Coronary artery (tissue), 2 donors: Measurements from ENCODE around the gene CWF19L2.
"Not testable (repeated sequence)": the region's sequence is repeated elsewhere in the genome, so short reads cannot be mapped to it uniquely, and the experiment has no call there.

Experiments
- DNase-seq: peaks from one replicate; pipeline ENCODE4 v3.0.0-alpha.2; 2017; ENCODE audit warnings: low spot score
- H3K27ac ChIP-seq, 2 donors: fragments of 200-600 bp; sonication (generic); one replicate each; pipeline ENCODE4 v1.5.1; 2016 to 2019
- H3K4me3 ChIP-seq: fragments of 200-600 bp; sonication (generic); 2 replicates; pipeline ENCODE4 v1.5.1; 2016; ENCODE audit warnings: mild to moderate bottlenecking, moderate library complexity
- CTCF ChIP-seq: fragments of 200-600 bp; sonication (generic); IDR thresholded peaks from one replicate; pipeline ENCODE4 v1.5.1; 2019; ENCODE audit warnings: antibody characterized with exemption

Gene CWF19L2

GRCh38 chr11:107468596-107468995 is 11.0 kb upstream of the CWF19L2 start:
- no peak overlapping the region for H3K4me3 ChIP-seq
- no peak overlapping the region for H3K27ac ChIP-seq
- DNase-seq = no peak
- no peak for TF ChIP-seq CTCF

- no peak for TF ChIP-seq CTCF
- DNase-seq = no peak
- Histone ChIP-seq H3K4me3 (no peak overlapping the region), H3K27ac (no peak overlapping the region)
Measured at GRCh38 chr11:107467696-107468095, 10.1 kb upstream of the CWF19L2 start.

DNA sequence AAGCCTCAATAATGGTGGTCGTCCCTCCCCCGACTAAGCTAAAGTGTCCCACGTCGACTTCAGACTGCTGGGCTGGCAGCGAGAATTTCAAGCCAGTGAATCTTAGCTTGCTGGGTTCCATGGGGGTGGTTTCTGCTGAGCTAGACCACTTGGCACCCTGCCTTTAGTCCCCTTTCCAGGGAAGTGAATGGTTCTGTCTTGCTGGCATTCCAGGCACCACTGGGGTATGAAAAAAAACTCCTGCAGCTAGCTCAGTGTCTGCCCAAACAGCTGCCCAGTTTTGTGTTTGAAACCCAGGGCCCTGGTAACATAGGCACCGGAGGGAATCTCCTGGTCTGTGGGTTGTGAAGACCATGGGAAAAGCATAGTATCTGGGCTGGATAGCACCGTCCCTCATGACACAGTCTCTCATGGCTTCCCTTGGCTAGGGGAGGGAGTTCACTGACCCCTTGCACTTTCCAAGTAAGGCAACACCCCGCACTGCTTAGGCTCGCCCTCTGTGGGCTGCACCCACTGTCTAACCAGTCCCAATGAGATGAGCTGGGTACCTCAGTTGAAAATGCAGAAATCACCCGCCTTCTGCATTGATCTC is 8.7 kb upstream of the CWF19L2 start:
- not testable (repeated sequence) for DNase-seq, H3K27ac ChIP-seq, H3K4me3 ChIP-seq

GRCh38 chr11:107457205-107457557 is 444 bp downstream of the CWF19L2 start:
- peak overlapping the region; percentile 85 for H3K4me3 ChIP-seq
- no peak for DNase-seq
- peak overlapping the region; percentile 47 to 78 for H3K27ac ChIP-seq
- TF ChIP-seq CTCF = no peak

- DNase-seq = no peak
- TF ChIP-seq CTCF = no peak
- Histone ChIP-seq H3K27ac (no peak overlapping the region), H3K4me3 (no peak overlapping the region)
Measured at GRCh38 chr11:107453594-107454286, 3.9 kb downstream of the CWF19L2 start.

DNA sequence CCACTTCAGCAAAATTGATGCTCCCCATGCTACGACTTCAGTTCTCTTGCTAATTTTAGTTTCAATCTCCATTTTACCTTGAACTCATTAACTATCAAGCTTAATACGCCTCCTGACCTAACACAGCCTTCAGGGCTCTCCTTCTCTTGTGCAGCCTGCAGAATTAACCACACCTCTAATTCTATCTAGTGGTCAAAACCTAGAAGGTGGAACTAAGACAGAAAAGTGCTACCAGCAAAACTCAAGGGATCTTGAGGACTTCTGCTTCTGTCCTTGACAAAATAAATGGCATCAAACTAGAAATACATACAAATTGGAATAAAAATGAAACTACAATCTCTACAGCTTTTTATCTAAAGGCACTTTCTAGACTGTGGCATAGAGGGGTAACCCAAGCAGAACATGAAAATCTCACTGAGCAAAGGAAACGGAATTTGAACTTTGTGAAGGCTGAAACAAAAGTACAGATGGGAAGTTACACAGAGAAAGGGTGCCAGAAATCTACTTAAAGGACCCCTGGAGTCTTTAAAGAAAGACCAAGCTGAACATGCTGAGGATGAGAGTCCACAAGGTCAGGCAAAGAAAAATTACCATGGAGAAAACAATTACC is 10.7 kb downstream of the CWF19L2 start:
- TF ChIP-seq CTCF = no peak
- no peak for DNase-seq
- no peak overlapping the region for H3K27ac ChIP-seq
- H3K4me3 ChIP-seq = no peak overlapping the region

DNA sequence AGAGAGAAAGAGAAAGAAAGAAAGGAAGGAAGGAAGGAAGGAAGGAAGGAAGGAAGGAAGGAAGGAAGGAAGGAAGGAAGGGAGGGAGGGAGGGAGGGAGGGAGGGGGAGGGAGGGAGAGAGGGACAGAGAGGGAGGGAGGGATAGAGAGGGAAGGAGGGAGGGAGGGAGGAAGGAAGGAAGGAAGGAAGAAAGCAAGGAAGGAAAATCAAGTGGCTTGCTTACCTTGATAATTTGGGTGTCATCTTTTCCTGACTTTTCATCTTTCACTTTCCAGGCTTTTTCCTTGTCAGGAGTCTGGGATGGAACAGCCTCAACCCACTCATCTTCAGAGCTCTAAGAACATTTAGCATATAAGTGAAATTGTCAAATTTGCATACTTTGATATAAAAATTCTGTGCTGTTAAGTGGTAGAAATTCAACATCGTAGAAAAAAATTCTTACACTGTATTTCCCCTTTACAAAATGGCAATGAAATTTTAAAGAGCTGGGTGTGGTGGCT is 14.9 kb downstream of the CWF19L2 start:
- no peak for DNase-seq

More for the DNA sequence above, 14.9 kb downstream of the CWF19L2 start:
- Histone ChIP-seq H3K4me3 (no peak overlapping the region), H3K27ac (no peak overlapping the region)
- no peak for TF ChIP-seq CTCF
